HUES48 (cell line): Measurements from ENCODE around the gene RAB3GAP1.

Experiments
- H3K27ac ChIP-seq: one replicate; pipeline ENCODE4 v1.7.0; 2013; ENCODE audit warnings: low read depth, low read length, inconsistent platforms
- H3K27me3 ChIP-seq: 2 replicates; pipeline ENCODE4 v1.6.1; 2013; ENCODE audit warnings: mild to moderate bottlenecking, low read length; ENCODE audit not compliant: control insufficient read depth, insufficient read depth
- H3K36me3 ChIP-seq: 2 replicates; pipeline ENCODE4 v1.6.1; 2013; ENCODE audit warnings: low read length; ENCODE audit not compliant: control insufficient read depth, insufficient read depth
- H3K4me1 ChIP-seq: 2 replicates; pipeline ENCODE4 v1.6.1; 2013; ENCODE audit warnings: mild to moderate bottlenecking, low read length; ENCODE audit not compliant: control insufficient read depth, insufficient read depth
- H3K4me3 ChIP-seq: 2 replicates; pipeline ENCODE4 v1.5.1; 2013; ENCODE audit warnings: mild to moderate bottlenecking, low read depth, low read length
- H3K9ac ChIP-seq: 2 replicates; pipeline ENCODE4 v1.6.1; 2013; ENCODE audit warnings: mild to moderate bottlenecking, low read depth, low read length, moderate library complexity
- H3K9me3 ChIP-seq: 2 replicates; pipeline ENCODE4 v1.6.1; 2013; ENCODE audit warnings: low read length; ENCODE audit not compliant: control insufficient read depth, insufficient read depth

Gene RAB3GAP1

DNA sequence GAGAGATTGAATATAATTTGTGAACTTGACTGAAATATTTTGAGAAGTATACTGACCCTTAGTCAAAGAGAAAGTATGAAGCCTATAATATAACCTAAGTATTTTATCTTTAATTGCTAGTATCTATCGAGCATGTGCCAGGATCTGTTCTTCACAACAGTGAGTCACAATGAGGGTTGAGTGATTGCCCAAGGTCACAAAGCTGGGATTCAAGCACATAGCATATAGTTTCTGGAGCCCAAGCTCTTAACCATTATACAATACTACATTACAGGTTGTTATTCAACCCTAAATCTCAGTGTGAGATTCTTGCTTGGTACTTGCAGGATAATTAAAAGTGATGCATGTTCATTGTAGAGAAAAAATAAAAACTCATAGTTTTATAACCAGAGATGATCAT is 97.2 kb downstream of the RAB3GAP1 start:
- H3K36me3 ChIP-seq = peaks cover 40% of the 10 kb centered on the region
- 0 out of 2 replicates have a peak, but pooled peaks cover 1% of the 10 kb centered on the region for H3K9me3 ChIP-seq
- no peak overlapping the region for H3K4me3 ChIP-seq
- H3K9ac ChIP-seq = no peak overlapping the region
- no peaks in the 10 kb centered on the region for H3K27me3 ChIP-seq
- no peaks in the 10 kb centered on the region for H3K4me1 ChIP-seq
- no peak overlapping the region for H3K27ac ChIP-seq

DNA sequence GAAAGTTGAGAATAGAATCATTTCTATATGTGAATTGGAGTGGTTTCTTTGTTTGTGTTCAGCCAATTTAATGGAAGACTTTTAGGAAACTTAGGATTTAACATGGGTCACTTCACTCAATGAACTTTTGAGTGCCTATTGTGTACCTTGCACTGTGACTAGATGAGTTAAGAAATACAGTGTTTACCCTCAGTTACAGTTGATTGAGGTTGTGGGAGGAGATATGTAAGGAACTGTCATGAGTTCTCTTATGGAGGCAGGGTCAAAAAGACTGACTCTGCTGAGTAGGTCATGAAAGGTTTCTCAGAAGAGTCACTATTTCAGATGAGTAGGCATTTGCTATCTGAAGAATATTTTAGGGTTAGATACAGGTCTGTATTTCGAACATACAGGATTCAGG is 98.6 kb downstream of the RAB3GAP1 start:
- no peaks in the 10 kb centered on the region for H3K4me1 ChIP-seq
- no peaks in the 10 kb centered on the region for H3K9me3 ChIP-seq
- H3K4me3 ChIP-seq = no peak overlapping the region
- peaks cover 55% of the 10 kb centered on the region for H3K36me3 ChIP-seq
- no peak overlapping the region for H3K27ac ChIP-seq
- H3K9ac ChIP-seq = no peak overlapping the region
- no peaks in the 10 kb centered on the region for H3K27me3 ChIP-seq

DNA sequence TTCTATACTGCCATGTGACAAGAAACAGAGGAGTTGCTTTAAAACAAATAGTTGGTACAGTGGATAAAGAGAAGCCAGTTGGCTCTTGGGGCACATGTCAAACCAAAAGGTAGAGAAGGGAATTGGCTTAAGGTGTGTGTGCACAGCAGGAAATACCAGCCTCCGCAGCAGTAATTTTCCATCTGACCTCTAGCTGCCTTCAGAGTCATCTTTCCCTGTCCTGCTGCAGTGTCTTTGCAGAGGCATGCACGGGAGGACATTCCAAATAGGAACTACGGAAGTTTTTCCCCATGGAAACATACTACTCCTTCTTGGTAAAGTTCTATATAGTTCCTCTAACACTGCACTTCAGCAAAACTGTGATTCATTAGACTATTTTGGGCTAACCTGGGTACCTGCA is 99.5 kb downstream of the RAB3GAP1 start:
- Histone ChIP-seq H3K9ac (no peak overlapping the region), H3K27ac (no peak overlapping the region), H3K36me3 (peaks cover 62% of the 10 kb centered on the region), H3K4me1 (no peaks in the 10 kb centered on the region), H3K9me3 (no peaks in the 10 kb centered on the region), H3K4me3 (no peak overlapping the region), H3K27me3 (no peaks in the 10 kb centered on the region)

DNA sequence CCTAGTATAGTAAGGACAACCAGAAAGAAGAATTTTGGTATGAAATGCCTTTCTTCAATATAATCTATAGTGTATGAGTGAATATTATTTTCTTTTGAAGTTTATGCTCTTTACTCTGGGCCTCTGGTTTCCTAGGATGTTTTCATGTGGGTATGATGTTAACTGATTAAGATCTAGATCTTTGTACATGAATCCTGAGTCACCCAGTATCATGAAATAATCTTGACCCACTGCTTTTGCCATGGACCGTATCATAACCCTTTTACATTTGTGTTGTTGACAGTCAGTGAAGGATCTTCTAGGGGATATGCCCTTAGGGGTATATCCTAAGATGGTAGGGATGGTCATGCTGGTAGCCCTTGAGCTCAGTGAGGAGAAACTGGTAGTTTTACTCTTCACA is 100.3 kb downstream of the RAB3GAP1 start:
- Histone ChIP-seq H3K9ac (no peak overlapping the region), H3K27ac (no peak overlapping the region), H3K4me1 (no peaks in the 10 kb centered on the region), H3K36me3 (peaks cover 69% of the 10 kb centered on the region), H3K9me3 (no peaks in the 10 kb centered on the region), H3K4me3 (no peak overlapping the region), H3K27me3 (no peaks in the 10 kb centered on the region)

DNA sequence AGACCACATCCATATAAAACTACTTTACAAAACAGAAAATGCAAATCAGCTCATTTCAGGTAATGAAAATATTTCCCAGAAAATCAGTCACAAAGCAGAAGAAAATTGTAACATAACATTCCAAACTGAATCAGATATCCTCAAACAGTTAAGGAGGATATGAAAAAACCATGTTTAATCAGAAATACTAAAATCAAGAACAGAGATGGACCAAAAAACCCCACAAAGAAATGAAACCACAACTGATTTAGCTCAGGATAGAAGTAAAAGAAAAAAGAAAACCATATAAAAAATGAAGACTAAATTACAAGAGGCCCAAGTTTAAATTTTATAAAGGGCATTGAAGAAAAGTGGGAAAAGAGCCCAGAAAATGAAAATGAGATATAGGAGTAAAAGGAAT is 102.9 kb downstream of the RAB3GAP1 start:
- Histone ChIP-seq H3K36me3 (peaks cover 87% of the 10 kb centered on the region), H3K27ac (no peak overlapping the region), H3K4me3 (no peak overlapping the region), H3K27me3 (no peaks in the 10 kb centered on the region), H3K9ac (no peak overlapping the region), H3K4me1 (no peaks in the 10 kb centered on the region), H3K9me3 (no peaks in the 10 kb centered on the region)

DNA sequence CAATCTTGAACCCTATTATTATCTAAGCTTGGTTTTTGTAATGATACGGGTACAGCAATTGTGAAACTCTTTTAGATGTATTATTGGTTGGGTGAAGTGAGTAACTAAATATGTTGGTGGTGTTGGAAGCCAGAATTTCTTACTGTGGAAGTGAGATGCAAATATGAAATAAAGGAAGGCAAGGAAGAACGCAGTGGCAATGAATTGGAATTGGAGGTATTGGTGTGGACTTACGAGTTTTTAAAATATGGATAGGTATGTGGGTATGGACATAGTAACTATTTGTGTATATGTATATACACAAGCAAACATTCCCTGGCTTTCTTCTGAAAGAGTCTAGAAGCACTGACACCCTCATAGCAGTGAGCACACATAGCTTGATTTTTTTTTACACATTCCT is 105.8 kb downstream of the RAB3GAP1 start:
- no peak overlapping the region for H3K27ac ChIP-seq
- no peak overlapping the region for H3K4me3 ChIP-seq
- H3K4me1 ChIP-seq = no peaks in the 10 kb centered on the region
- H3K36me3 ChIP-seq = peaks cover 69% of the 10 kb centered on the region
- H3K27me3 ChIP-seq = no peaks in the 10 kb centered on the region
- H3K9me3 ChIP-seq = no peaks in the 10 kb centered on the region
- no peak overlapping the region for H3K9ac ChIP-seq

DNA sequence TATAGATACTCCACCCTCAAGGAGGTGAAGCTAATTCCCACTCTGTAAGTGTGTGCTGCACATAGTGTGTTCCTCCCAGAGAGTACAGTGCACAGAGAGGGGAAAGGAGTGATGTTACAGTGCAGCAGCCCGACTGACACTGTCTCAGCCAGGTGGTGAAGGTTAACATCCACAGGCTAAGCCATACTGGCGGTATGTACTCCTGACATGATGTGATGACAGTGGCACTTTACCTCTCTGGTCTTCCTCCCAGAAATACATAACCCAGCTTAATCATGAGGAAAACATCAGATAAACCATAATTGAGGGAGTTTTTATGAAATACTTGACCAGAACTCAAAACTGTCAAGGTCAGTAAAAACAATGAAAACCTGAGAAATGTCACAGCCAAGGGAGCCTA is 107.1 kb downstream of the RAB3GAP1 start:
- Histone ChIP-seq H3K9ac (no peak overlapping the region), H3K9me3 (no peaks in the 10 kb centered on the region), H3K4me3 (no peak overlapping the region), H3K4me1 (no peaks in the 10 kb centered on the region), H3K27me3 (no peaks in the 10 kb centered on the region), H3K27ac (no peak overlapping the region), H3K36me3 (peaks cover 68% of the 10 kb centered on the region)

DNA sequence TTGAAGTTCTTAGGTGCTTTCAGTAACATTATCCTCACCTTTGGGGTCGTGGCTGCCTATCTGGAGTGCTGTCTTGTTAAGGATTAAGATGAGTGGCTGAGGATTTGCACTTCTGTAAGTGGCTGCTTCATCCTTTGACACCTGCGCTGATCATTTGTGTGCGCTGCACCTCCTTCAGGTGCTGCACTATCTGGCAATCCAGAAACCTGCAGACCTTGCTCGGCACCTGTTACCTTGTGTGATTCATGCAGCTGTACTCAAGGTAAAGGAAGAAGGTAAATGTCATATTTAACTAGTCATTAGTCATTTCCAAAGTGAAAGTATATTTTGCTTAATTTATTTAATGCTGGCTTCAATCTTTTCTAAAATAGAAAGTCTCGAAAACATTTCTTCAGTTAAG is 110.3 kb downstream of the RAB3GAP1 start:
- Histone ChIP-seq H3K9me3 (no peaks in the 10 kb centered on the region), H3K36me3 (peaks cover 64% of the 10 kb centered on the region), H3K4me3 (no peak overlapping the region), H3K4me1 (no peaks in the 10 kb centered on the region), H3K27ac (no peak overlapping the region), H3K27me3 (no peaks in the 10 kb centered on the region), H3K9ac (no peak overlapping the region)

DNA sequence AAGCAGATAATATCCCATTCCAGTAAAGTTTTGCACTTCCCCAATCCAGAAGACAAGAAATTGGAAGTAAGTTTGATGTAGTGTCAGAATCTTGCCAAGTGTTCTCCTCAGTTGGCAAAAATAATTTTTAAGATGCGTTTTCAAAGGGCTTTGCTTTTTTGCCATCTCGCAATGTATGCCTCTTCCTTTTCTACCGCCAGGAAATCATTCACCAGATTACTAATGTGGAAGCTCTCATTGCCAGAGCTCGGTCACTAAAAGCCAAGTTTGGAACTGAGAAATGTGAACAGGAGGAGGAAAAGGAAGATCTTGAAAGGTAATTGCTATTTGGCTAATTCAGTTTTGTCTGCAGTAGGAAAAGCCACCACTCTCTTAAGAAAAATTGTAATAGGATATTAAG is 110.7 kb downstream of the RAB3GAP1 start:
- no peak overlapping the region for H3K27ac ChIP-seq
- H3K27me3 ChIP-seq = no peaks in the 10 kb centered on the region
- no peaks in the 10 kb centered on the region for H3K4me1 ChIP-seq
- H3K4me3 ChIP-seq = no peak overlapping the region
- H3K9me3 ChIP-seq = no peaks in the 10 kb centered on the region
- H3K9ac ChIP-seq = no peak overlapping the region
- H3K36me3 ChIP-seq = peaks cover 68% of the 10 kb centered on the region

DNA sequence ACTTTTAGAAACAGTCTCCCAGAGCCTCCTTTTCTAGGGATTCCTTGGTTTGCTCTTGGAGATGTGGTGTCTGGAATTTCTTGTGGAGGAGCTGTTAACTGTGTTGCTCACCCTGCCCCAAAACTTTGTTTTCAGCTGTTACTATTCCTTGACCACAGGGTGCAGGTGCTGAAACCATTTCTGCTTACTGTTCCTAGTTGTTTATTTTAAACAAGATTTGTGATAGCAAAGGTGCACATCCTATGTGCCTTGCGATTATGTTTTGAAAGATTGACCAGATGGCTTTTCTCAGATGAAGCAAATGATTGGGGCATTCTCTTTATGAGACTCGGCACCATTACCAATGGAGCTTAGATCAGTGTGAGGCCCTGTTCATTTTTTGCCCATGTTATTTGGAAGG is 111.2 kb downstream of the RAB3GAP1 start:
- no peak overlapping the region for H3K4me3 ChIP-seq
- 0 out of 2 replicates have a peak, but pooled peaks cover 5% of the 10 kb centered on the region for H3K4me1 ChIP-seq
- no peak overlapping the region for H3K27ac ChIP-seq
- H3K9ac ChIP-seq = no peak overlapping the region
- H3K9me3 ChIP-seq = no peaks in the 10 kb centered on the region
- peaks cover 67% of the 10 kb centered on the region for H3K36me3 ChIP-seq
- no peaks in the 10 kb centered on the region for H3K27me3 ChIP-seq

DNA sequence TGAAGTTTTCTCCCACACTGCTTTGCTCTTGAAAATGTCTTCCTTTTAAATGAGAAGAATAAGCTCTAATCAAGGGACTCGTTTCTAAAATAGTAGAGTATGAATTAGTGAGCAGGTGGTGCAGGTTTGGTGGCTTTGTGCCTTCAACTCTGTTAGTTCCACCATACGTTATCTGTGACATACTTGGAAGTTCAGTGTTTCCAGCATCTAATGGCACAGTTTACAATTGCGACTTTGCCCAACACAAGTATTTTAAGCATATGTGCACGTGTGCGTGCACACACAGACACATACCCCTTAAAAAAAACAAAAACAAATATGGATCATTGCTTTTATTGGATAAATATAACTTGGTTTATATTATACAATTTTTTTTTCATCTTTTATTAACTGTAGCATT is 111.8 kb downstream of the RAB3GAP1 start:
- no peaks in the 10 kb centered on the region for H3K27me3 ChIP-seq
- H3K36me3 ChIP-seq = peaks cover 67% of the 10 kb centered on the region
- 0 out of 2 replicates have a peak, but pooled peaks cover 5% of the 10 kb centered on the region for H3K4me1 ChIP-seq
- H3K9ac ChIP-seq = no peak overlapping the region
- H3K4me3 ChIP-seq = no peak overlapping the region
- no peaks in the 10 kb centered on the region for H3K9me3 ChIP-seq
- no peak overlapping the region for H3K27ac ChIP-seq

DNA sequence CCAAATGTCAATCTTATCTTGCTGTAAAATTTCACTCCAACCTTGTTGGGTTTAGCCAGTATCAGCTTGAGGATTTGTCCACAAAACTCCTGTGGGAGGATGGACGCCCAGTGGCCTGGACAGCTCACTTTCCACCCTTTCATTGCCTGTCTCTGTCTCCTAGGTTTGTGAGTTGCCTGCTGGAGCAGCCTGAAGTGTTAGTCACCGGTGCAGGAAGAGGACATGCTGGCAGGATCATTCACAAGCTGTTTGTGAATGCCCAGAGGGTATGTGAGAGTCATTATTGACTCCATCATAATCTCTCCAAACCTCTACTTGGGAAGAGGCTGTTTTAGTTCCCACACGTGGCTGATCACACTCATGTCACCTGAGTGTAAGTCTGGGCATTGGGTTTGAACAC is 112.3 kb downstream of the RAB3GAP1 start:
- Histone ChIP-seq H3K4me3 (no peak overlapping the region), H3K27ac (no peak overlapping the region), H3K36me3 (peaks cover 67% of the 10 kb centered on the region), H3K27me3 (no peaks in the 10 kb centered on the region), H3K4me1 (0 out of 2 replicates have a peak, but pooled peaks cover 5% of the 10 kb centered on the region), H3K9me3 (no peaks in the 10 kb centered on the region), H3K9ac (no peak overlapping the region)
